GM19193 (cell line): ENCODE results near the gene ST6GALNAC4.

Source experiments
- POLR2A ChIP-seq: IDR thresholded peaks from 4 replicates; pipeline ENCODE4 v1.6.1; 2011; ENCODE audit not compliant: insufficient read depth, insufficient read length; ENCODE audit errors: extremely low read depth

Gene ST6GALNAC4

DNA sequence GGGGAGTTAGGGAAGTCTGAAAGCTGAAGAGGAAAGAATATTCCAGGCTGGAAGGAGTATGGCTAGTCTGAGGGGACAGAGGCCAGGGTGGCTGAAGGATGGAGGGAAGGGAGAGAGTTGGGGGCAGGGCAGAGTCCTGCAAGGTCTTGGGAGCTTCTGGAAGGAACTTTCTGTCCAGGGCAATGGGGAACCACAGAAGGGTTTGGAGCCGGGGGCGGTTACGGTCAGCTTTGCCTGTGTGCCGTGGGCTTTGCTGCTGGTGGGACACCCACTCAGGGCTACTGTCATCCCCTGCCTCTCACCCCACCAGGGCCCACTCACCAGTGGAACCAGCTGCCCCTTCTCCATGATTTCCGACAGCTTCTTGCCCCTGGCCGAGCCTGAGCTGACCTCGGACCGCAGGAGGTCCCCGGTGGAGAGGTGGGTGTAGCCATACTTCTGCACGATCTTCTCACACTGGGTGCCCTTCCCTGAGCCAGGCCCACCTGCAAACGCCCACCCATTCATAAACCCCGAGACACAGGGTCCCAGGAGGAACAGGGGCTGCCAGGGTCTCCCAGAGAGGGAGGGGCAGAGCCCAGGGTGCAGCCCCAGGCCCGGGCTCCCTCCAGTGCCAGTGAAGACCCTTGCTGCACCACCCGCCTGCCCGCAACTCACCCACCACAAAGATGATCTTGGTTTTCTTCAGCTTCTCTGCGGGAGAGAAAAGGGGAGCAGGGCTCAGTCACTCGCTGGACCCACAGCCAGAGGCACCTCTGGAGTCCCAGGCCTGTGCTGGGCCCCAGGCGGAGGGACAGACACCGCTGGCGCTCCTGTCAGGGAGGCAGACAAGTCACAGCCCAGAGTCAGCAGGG lies 44.2 kb downstream of the ST6GALNAC4 start:
- TF ChIP-seq POLR2A, result no peak

DNA sequence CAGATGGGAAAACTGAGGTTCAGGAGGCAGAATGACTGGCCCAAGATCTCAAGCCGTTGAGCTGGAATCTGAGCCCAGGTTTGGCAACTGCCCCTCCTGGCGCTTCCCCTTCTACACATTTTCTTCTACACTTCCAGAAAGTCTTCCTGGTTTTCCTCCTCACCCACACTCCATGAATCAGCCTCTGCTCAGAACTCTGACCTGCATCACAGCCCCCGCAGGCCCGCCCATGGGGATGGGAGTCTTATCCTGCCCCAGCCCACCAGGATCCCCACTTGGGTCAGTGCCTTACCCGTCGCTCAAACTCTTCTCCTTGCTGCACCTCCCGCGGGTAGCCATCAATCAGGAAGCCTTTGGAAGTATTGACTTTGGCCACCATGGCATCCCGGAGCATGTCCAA lies 45.3 kb downstream of the ST6GALNAC4 start:
- no peak for TF ChIP-seq POLR2A

DNA sequence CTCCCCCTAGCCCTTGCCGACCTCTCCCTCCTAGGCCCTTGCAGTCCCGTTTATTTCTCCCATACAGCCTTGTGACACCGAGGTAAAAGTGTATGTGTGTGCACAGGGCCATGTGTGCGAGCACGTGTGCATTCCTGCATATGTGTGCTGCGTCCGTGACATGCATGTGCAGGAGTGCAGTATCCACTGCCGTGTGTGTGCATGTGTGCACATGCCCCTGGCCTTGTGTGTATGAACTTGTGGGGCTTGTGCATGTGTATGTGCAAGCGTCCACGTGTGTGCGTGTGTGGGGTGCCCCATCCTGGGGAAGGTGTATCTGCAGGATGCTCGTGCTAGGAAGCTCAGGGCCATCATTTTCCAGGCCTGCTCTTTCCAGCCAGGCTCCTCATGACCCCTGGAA lies 46.0 kb downstream of the ST6GALNAC4 start:
- no peak for TF ChIP-seq POLR2A

DNA sequence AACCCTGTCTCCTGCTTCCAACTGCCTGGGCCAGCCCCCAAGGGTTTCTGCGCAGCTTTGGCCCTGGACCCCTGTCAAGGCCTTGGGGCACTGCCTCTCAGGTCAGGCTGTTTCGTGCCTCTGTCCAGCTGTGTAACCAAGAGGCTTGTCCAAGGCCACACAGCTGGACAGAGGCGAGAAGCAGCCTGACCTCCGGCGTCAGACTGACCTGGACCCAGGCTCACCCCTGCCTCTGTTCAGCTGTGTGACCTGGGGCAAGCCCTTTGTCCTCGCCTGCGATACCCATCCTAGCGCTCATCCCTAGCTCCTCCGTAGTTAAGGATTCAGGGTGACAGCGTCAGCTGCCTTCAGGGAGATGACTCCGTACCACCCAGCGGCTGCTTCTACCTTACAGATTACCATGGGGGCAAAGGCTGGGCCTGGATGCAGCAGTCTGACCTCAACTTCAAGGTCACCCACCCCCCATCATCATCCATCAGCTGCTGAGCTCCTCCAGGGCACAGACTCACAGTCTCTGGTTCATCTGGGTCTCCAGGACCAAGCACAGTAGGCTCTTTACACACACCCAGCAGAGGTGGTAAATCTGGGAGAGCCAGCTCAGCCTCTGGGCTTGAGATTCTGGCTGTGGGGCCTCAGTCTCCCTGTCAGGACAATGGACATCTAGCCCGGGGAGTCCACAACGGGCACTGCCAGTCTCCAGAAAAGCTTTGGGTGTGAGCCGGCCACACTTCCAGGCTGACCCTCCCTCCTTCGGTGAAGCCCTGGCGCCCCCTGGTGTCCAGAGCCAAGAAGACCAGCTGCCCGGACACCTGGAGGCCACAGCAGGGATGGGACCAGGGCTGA lies 47.3 kb downstream of the ST6GALNAC4 start:
- no peak for TF ChIP-seq POLR2A

DNA sequence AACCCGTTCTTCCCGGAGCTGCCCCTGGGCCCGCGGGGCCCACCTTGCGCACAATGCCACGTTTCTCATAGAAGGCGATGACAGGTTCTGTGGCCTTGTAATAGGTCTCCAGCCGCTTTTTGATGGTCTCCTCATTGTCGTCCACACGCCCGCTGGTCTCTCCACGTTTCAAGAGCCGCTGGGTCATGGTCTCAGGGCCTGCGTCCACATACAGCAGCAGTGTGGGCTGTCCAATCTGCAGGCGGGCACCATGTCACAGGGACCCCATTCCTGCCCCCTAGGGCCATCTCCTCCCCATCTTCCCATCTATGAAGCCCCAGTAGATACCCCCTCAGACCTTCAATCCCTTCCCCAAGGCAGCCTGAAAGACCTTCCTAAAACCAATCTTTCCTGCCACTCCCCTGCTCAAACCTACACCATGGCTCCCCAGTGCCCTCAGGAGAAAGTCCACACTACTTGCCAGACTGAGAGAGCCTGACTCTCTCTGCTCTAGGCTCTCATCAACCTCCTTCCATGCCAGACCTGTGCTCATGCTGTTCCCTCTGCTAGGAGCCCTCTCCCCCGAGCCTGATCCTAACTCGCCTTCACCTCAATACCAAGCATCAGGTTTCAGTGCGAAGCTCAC lies 48.5 kb downstream of the ST6GALNAC4 start:
- TF ChIP-seq POLR2A, result no peak

DNA sequence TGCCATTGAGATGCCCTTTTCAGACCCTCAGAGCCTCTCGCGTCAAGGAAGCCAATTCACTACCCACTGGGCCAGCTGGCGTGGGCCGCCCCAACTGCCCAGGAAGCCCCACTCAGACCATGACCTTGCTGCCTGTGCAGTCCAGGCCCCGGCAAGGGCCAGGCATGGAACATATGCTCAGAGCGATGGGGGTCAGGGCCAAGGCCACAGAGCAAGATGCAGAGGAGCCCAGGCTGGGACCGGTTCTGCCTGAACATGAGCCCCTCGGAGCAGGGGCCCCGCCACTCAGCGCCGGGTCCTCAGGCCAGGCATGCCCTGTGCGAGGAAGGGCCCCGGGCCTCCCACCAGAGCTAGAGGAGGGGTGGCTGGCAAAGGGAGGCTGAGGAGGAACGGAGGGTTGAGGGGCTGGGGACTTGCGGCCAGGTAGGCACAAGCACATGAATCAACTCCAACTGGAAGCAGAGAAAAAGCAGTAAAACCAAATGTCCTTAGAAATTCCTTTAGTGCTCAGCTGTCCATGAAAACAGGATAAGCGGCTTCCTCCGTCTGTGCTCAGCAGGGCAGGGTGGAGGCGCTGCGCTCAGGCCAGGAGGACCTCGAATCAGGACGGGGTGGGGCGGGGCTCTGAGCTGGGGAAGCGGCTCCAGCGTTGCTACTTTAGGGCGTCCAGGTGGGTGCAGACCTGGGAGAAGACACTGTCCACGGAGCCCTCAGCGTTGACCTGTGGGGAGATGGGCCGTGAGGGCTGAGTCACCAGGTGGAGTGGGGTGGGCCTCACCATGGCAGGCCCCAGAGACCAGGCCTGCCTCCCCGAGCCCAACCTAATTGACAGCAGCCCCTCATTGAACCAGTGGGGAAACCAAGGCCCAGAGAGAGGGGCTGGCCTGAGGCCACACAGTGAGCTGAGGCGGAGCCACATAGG lies 49.2 kb downstream of the ST6GALNAC4 start:
- no peak for TF ChIP-seq POLR2A

DNA sequence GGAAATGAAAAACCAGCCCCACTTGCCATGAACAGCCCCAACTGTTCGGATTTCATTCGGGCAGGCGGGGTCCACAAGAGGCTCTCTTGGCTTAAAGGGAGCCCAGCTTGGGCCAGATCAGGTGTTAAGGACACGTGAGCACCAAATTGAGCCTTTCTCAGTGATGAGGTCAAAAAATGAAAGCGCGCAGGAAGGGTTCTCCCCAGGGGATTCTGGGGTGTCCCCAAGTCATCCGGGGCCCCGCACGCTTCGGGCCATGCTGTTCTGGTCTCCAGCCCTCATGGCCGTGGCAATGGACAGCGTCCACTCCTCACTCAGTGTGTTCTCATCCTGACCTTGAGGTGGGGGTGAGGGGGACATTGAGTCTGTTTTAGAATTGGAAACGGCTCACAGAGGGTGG lies 50.3 kb downstream of the ST6GALNAC4 start:
- TF ChIP-seq POLR2A, result no peak

DNA sequence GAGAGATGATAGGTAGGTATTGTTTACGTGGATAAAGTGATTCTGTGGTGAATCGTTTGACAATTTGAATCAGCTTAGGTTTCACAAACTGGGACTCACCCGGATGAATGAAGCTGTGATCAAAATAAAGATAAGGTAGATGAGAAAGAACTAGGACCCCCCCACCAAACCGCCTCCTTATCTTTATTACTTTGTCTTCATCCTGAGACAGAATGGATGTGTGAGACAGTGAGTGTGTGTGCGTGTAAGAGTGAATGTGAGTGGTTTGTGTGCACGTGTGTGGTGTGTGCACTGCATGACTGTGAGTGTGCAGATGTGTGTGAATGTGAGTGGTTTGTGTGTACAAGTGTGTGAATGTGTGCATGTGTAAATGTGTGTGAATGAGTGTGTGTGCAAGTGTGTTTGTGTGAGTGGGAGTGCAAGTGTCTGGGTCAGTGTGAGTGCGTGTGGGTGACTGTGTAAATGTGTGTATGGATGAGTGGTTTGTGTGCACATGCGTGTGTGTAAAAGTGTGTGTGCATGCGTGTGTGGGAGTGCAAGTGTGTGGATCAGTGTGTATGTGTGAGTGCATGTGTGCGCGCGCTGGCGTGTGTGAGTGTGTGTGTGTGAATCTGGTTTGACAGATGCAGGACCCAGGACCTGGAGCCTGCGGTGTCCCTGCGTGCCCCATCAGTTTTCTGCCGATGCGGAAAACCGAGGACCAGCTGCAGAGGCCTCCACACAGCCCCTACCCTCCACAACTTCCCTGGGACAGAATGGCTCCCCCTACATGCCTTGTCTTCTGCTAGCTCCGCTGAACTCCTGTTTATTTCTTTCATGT lies 51.0 kb downstream of the ST6GALNAC4 start:
- TF ChIP-seq POLR2A, result no peak

DNA sequence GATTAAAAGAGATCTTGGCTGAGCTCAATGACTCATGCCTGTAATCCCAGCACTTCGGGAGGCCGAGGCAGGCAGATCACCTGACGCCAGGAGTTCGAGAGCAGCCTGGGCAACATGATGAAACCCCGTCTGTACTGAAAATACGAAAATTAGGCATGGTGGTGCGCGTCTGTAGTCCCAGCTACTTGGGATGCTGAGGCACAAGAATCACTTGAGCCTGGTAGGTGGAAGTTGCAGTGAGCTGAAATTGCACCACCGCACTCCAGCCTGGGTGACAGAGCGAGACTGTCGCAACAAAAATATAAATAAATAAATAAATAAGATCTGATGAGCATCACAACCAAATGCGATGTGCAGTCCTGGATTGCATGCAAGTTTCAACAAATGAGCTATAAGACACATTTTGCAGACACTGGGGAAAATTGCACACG lies 53.6 kb downstream of the ST6GALNAC4 start:
- TF ChIP-seq POLR2A, result no peak

DNA sequence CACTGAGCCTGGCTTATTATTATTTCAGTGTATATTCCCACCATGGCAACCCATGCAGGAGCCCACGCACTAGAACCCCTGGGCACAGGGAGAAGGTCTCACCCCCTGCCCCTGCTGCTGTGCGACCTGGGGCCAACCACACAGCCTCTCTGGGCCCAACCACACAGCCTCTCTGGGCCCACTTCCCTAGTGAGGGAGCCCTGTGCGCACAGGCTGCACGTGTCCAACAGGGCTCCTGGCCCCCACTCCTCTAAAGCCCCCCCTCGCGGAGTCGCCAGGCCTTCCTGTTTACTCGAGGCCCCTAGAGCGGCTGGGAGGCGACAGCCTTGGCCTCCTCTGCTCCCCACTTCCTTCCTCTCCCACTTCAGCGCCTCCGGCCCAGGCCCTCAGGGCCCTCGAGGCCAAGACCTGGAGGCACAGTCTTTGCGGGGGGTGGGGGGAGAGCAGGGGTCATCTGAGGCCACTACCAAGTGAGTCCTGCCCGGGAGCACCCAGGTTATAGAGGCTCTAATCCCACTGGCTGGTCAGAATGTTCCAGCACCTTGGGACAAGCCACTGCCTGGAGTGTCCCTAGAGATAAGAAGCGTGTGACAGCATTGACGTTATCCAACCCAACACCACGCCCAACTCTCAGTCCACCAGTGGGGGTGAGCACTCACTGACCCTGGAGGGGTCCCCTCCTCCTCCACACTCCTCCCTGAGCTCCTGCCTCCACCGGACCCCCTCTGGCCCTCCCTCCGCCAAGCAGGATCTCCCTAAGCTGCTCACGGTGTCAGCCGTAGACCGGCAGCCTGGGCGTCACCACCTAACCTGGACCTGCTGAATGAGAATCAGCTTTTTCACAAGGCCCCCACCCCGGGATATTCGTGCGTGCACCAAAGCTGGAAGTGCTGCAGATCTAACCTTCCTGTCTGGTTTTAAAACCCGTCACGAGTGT lies 54.5 kb downstream of the ST6GALNAC4 start:
- no peak for TF ChIP-seq POLR2A

DNA sequence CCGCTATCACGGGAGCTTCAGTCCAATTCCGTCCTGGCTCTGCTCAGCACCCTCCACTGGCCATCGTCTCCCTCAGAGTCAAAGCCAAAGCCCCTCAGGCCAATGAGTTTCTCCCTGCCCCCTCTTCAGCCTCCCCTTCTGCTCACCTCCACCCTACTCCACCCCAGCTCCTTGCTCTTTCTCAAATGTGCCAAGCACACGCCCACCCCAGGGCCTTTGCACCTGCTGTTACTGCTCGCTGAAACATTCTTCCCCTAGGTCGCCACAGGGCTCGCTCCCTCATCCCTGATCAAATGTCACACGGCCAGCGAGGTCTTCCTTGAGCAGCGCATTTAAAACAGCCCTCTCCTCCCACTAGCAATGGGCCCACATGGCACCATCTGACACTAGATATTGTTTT lies 56.1 kb downstream of the ST6GALNAC4 start:
- TF ChIP-seq POLR2A, result no peak

DNA sequence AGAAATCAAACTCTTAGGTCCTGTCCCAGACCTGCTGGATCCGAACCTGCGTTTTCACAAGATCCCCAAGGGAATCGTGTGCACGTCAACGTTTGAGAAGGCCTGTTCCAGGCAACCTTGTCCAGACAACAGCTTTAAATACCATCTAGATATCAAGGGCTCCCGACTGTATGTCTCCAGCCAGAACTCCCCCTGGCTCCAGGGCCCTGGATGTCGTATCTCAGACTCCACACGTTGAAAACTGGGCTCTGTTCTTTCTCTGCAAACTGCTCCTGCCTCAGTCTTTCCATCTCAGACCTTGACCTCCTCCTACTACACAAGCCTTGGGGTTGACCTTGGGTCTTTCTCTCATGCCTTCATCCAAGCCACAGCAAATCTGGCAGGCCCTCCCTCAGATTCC lies 56.6 kb downstream of the ST6GALNAC4 start:
- no peak for TF ChIP-seq POLR2A

DNA sequence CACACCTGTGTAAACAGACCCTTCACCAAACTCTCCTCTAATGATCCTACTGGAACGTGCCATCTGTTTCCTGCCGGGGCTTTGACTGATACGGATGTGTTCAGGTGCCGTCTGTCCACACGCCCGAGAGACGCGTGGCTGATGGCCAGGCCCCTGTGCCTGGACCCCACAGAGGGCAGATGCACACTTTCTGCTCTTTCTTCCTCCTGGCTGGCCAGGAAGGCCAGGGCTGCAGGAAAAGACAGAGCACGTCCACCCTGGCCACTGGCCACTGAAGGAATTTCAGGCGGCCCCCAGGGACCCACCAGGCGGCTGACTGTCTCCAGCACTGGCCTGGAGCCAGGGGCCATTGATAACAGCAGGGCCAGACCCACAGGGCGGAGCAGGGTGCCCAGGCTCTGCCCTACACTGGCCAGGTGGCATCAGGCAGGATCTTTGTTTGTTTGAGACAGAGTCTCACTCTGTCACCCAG lies 58.8 kb downstream of the ST6GALNAC4 start:
- TF ChIP-seq POLR2A, result no peak
